PC-3 (cell line): Measurements from ENCODE around the gene GRM1. TPM values are rescaled to one million over a fixed set of nuclear protein-coding genes. Genes with fewer than 3 reads are reported as not detected.

ENCODE experiments used
- ATAC-seq: fragments of 200-7000 bp; cut with Tn5 transposase; 2 replicates; pipeline ENCODE4 v1.9.1; 2020; ENCODE audit warnings: mild to moderate bottlenecking, moderate library complexity
- BruUV-seq: library from RNA; stranded (reverse); fragments of 400-500 nt; replicated peaks from 2 replicates; lab custom pipeline; 2021; lab: Mats Ljungman, UMichigan
- CTCF ChIA-PET: fragments of 300-600 bp; sonication (Branson Sonifier 250); formaldehyde crosslinking; loops from one replicate; lab custom pipeline; 2022; ENCODE audit warnings: antibody characterized with exemption; lab: Charles Lee
- POLR2A ChIA-PET: fragments of 300-600 bp; sonication (Branson Sonifier 250); formaldehyde crosslinking; loops from one replicate; lab custom pipeline; 2022; ENCODE audit warnings: antibody characterized with exemption; ENCODE audit not compliant: unreplicated experiment; lab: Charles Lee
- DNase-seq: peaks from one replicate; pipeline ENCODE4 v3.0.0-alpha.2; 2015
- H2AFZ ChIP-seq: fragments of 300-600 bp; sonication (generic); 2 replicates; pipeline ENCODE4 v1.6.0; 2016; ENCODE audit warnings: antibody characterized with exemption, low read length
- H3F3A ChIP-seq: fragments of 300-600 bp; sonication (generic); one replicate; pipeline ENCODE4 v1.6.0; 2017; ENCODE audit warnings: antibody characterized with exemption, low read length, control low read depth, mild to moderate bottlenecking; ENCODE audit not compliant: unreplicated experiment
- H3K27ac ChIP-seq: fragments of 300-600 bp; sonication (generic); 2 replicates; pipeline ENCODE4 v1.5.1; 2016; ENCODE audit warnings: mild to moderate bottlenecking, low read length
- H3K27me3 ChIP-seq: fragments of 300-600 bp; sonication (generic); 2 replicates; pipeline ENCODE4 v1.6.1; 2016; ENCODE audit warnings: low read length, mixed read lengths
- H3K36me3 ChIP-seq: fragments of 300-600 bp; sonication (generic); 2 replicates; pipeline ENCODE4 v1.6.1; 2016; ENCODE audit warnings: low read depth, mixed run types, low read length, mixed read lengths
- H3K4me1 ChIP-seq: fragments of 300-600 bp; sonication (generic); 2 replicates; pipeline ENCODE4 v1.5.1; 2016; ENCODE audit warnings: low read length; ENCODE audit not compliant: insufficient read depth
- H3K4me2 ChIP-seq: fragments of 300-600 bp; sonication (generic); 2 replicates; pipeline ENCODE4 v1.6.0; 2016; ENCODE audit warnings: low read length
- H3K4me3 ChIP-seq: fragments of 300-600 bp; sonication (generic); 2 replicates; pipeline ENCODE4 v1.5.1; 2016; ENCODE audit warnings: mild to moderate bottlenecking, low read length, mixed read lengths
- H3K79me2 ChIP-seq: fragments of 300-600 bp; sonication (generic); 2 replicates; pipeline ENCODE4 v1.6.1; 2017; ENCODE audit warnings: low read length, mixed read lengths
- H3K9ac ChIP-seq: fragments of 300-600 bp; sonication (generic); 2 replicates; pipeline ENCODE4 v1.6.0; 2016; ENCODE audit warnings: mild to moderate bottlenecking, low read length
- H3K9me2 ChIP-seq: fragments of 300-600 bp; sonication (generic); replicated peaks from 2 replicates; pipeline ENCODE4 v1.6.1; 2016; ENCODE audit warnings: mixed run types, low read length, mixed read lengths
- H3K9me3 ChIP-seq: fragments of 300-600 bp; sonication (generic); 2 replicates; pipeline ENCODE4 v1.6.1; 2016; ENCODE audit warnings: low read length, mixed read lengths
- H4K20me1 ChIP-seq: fragments of 300-600 bp; sonication (generic); 2 replicates; pipeline ENCODE4 v1.6.1; 2016; ENCODE audit warnings: low read length, mixed read lengths
- CTCF ChIP-seq: fragments of 300-600 bp; sonication (generic); conservative IDR thresholded peaks from 2 replicates; pipeline ENCODE4 v1.5.1; 2017; ENCODE audit warnings: antibody characterized with exemption, low read depth, mild to moderate bottlenecking, low read length
- EZH2 ChIP-seq: fragments of 300-600 bp; sonication (generic); IDR thresholded peaks from one replicate; pipeline ENCODE4 v1.6.1; 2017; ENCODE audit warnings: antibody characterized with exemption, mild to moderate bottlenecking, low read length; ENCODE audit not compliant: unreplicated experiment
- EZH2phosphoT487 ChIP-seq: fragments of 300-600 bp; sonication (generic); IDR thresholded peaks from 2 replicates; pipeline ENCODE4 v1.6.1; 2018; ENCODE audit warnings: mild to moderate bottlenecking, antibody characterized with exemption, low read length, borderline replicate concordance
- intact Hi-C: fragments of 100-400 bp; cut with micrococcal nuclease; formaldehyde crosslinking; loops from 2 replicates; pipeline ENCODE4 v1.9.0; 2023
- total RNA-seq: library from RNA; depleted of rRNA; stranded (reverse); fragments of >200 nt; gene quantifications from 2 replicates; pipeline ENCODE4 v1.2.3, GENCODE V29; 2014

The GRM1 gene
- total RNA-seq, 1 experiment from 2014 or later, result 0.11 TPM

DNA sequence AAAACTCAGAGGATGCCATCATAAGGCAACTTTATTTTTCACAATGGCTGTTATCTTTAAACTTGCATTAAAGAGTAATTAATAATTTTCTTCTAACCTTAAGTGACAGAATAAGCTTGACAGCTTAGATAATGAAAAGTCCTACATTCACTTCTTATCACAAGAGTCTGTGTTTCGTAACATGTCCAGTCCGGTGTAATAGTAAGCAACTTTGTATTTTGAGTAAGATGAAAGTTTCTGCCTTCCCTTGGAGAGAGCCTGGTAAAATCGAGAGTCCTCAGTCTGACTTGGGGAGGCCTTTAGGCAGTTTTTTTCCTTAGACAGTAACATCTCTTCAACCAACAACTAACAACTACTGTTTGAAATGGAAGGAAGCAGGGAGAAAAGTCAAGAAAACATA lies 195.6 kb downstream of the GRM1 start:
- Histone ChIP-seq H3K9me2 (no peaks in the 10 kb centered on the region), H2AFZ (no peak overlapping the region), H3K79me2 (no peaks in the 10 kb centered on the region), H3K27ac (no peak overlapping the region), H3K4me2 (no peak overlapping the region), H3K36me3 (no peaks in the 10 kb centered on the region), H3K9me3 (no peaks in the 10 kb centered on the region), H3K9ac (no peak overlapping the region), H3F3A (no peaks in the 10 kb centered on the region), H3K4me1 (no peaks in the 10 kb centered on the region), H3K27me3 (no peaks in the 10 kb centered on the region), H3K4me3 (no peak overlapping the region), H4K20me1 (no peaks in the 10 kb centered on the region)
- CTCF ChIA-PET, result no interaction called here
- POLR2A ChIA-PET, result no interaction called here
- intact Hi-C loops, result no loop called here
- BruUV-seq, result no TSS peak
- ATAC-seq, result no peak
- no peak for DNase-seq
- TF ChIP-seq EZH2 (no peak), EZH2phosphoT487 (no peak), CTCF (no peak)

DNA sequence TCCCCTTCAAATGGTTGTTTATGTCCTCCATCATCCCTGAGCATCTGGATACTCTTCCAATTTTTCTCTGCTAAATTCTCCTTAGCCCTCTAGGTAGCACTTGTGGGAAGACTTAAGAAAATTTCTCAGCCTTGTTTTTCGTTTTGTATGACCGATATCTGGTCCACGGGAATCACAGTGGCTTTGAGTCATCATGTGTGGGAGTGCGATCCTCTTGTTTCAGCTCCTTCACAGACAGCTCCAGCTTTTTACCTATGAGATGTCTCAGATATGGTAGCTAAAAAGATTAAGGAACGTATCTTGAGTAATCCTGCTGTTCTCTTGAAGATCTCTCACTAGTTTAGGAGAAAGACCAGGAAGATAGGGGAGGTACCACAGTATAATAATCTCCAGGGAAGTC lies 196.1 kb downstream of the GRM1 start:
- BruUV-seq, result no TSS peak
- no peak for ATAC-seq
- Histone ChIP-seq H2AFZ (no peak overlapping the region), H3K9me3 (no peaks in the 10 kb centered on the region), H3K79me2 (no peaks in the 10 kb centered on the region), H3F3A (no peaks in the 10 kb centered on the region), H3K4me1 (no peaks in the 10 kb centered on the region), H4K20me1 (no peaks in the 10 kb centered on the region), H3K27me3 (no peaks in the 10 kb centered on the region), H3K27ac (no peak overlapping the region), H3K9me2 (no peaks in the 10 kb centered on the region), H3K4me2 (no peak overlapping the region), H3K4me3 (no peak overlapping the region), H3K9ac (no peak overlapping the region), H3K36me3 (no peaks in the 10 kb centered on the region)
- POLR2A ChIA-PET, result no interaction called here
- TF ChIP-seq EZH2 (no peak), CTCF (no peak), EZH2phosphoT487 (no peak)
- intact Hi-C loops, result no loop called here
- no peak for DNase-seq
- CTCF ChIA-PET, result no interaction called here

DNA sequence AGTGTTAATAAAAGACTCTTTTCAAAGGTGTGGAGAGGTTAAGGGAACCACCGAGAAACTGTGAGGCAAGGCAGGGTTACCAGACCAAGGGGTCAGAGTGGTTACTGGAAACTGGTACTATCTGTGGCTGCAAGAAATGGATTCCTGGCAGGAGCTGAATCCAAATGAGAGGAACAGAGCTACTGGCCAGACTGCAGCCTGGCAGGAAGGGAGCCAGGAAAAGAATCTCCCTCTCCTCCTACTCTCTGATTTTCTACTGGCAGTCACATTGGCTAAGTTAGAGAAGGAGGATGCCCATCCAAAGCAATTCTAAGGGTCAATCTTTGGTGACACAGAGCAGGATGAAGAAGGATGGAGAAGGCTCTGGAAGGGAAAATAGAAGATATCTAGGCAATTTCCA lies 211.5 kb downstream of the GRM1 start:
- POLR2A ChIA-PET, result no interaction called here

More for the DNA sequence above, 211.5 kb downstream of the GRM1 start:
- Histone ChIP-seq H3K36me3 (no peaks in the 10 kb centered on the region), H3K9ac (no peak overlapping the region), H3K27ac (no peak overlapping the region), H3K79me2 (no peaks in the 10 kb centered on the region), H3K4me2 (no peak overlapping the region), H3K9me2 (no peaks in the 10 kb centered on the region), H2AFZ (no peak overlapping the region), H3K9me3 (no peaks in the 10 kb centered on the region), H4K20me1 (no peaks in the 10 kb centered on the region), H3K27me3 (0 out of 2 replicates have a peak, but pooled peaks cover 6% of the 10 kb centered on the region), H3K4me3 (no peak overlapping the region), H3F3A (no peaks in the 10 kb centered on the region), H3K4me1 (no peaks in the 10 kb centered on the region)
- BruUV-seq, result no TSS peak
- TF ChIP-seq EZH2phosphoT487 (no peak), CTCF (no peak), EZH2 (no peak)
- intact Hi-C loops, result no loop called here
- CTCF ChIA-PET, result no interaction called here
- DNase-seq (no peak), ATAC-seq (no peak)
